ENCODE measurements around the gene DCP1B.

DNA sequence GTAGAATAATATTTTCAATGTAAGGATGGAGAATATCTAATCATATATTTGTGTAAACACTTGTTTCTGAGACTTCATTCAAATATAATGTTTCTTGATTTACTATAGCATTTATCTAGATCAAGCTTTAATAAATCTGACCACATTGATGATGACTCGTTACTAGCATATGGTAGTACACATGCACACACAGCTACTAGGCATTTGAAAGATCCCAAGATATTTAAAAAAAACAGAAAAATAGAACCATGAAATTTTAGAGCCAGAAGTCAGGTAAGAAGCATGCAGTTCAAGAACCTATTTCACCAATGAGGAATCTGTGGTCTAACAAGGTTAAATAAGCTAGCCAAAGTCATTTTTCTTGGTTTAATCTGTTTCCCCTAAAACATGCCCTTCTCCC lies 32.0 kb downstream of the DCP1B start:
- TF ChIP-seq, protein P1, sequence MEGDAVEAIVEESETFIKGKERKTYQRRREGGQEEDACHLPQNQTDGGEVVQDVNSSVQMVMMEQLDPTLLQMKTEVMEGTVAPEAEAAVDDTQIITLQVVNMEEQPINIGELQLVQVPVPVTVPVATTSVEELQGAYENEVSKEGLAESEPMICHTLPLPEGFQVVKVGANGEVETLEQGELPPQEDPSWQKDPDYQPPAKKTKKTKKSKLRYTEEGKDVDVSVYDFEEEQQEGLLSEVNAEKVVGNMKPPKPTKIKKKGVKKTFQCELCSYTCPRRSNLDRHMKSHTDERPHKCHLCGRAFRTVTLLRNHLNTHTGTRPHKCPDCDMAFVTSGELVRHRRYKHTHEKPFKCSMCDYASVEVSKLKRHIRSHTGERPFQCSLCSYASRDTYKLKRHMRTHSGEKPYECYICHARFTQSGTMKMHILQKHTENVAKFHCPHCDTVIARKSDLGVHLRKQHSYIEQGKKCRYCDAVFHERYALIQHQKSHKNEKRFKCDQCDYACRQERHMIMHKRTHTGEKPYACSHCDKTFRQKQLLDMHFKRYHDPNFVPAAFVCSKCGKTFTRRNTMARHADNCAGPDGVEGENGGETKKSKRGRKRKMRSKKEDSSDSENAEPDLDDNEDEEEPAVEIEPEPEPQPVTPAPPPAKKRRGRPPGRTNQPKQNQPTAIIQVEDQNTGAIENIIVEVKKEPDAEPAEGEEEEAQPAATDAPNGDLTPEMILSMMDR (IDR thresholded peaks at IDR 0.05), result no peak
- TF ChIP-seq POLR2A (IDR thresholded peaks at IDR 0.05), result no peak

All from right lobe of liver (tissue), 4 donors.